WTC11 (cell line): ENCODE data around the gene CYP3A5.
"Not testable (repeated sequence)": the region's sequence is repeated elsewhere in the genome, so short reads cannot be mapped to it uniquely, and the experiment has no call there.

ENCODE experiments used
- ARID4B ChIP-seq: sonication (generic); formaldehyde crosslinking; IDR thresholded peaks from 2 replicates; pipeline ENCODE4 v1.8.0; 2023; ENCODE audit warnings: missing genetic modification reagents, mild to moderate bottlenecking, borderline replicate concordance
- FOXK1 ChIP-seq: sonication (generic); formaldehyde crosslinking; IDR thresholded peaks from 2 replicates; pipeline ENCODE4 v1.8.0; 2022; ENCODE audit warnings: mild to moderate bottlenecking, moderate library complexity, missing genetic modification reagents
- FOXP4 ChIP-seq: sonication (generic); formaldehyde crosslinking; IDR thresholded peaks from 2 replicates; pipeline ENCODE4 v1.8.0; 2022; ENCODE audit warnings: mild to moderate bottlenecking, missing genetic modification reagents
- KAT7 ChIP-seq: sonication (generic); formaldehyde crosslinking; IDR thresholded peaks from 2 replicates; pipeline ENCODE4 v1.8.1; 2023; ENCODE audit warnings: missing genetic modification reagents, mild to moderate bottlenecking, borderline replicate concordance
- NFYB ChIP-seq: sonication (generic); formaldehyde crosslinking; conservative IDR thresholded peaks from 2 replicates; pipeline ENCODE4 v1.8.0; 2022; ENCODE audit warnings: low read depth, missing genetic modification reagents
- NR1H2 ChIP-seq: sonication (generic); formaldehyde crosslinking; IDR thresholded peaks from 2 replicates; pipeline ENCODE4 v1.9.0; 2021; ENCODE audit warnings: mild to moderate bottlenecking, moderate library complexity, missing genetic modification reagents
- TEAD4 ChIP-seq: sonication (generic); formaldehyde crosslinking; IDR thresholded peaks from 2 replicates; pipeline ENCODE4 v1.8.0; 2022; ENCODE audit warnings: mild to moderate bottlenecking, missing genetic modification reagents
- TP53 ChIP-seq: sonication (generic); formaldehyde crosslinking; IDR thresholded peaks from 2 replicates; pipeline ENCODE4 v1.8.1; 2023; ENCODE audit warnings: mild to moderate bottlenecking, missing genetic modification reagents
- USF1 ChIP-seq: sonication (generic); formaldehyde crosslinking; IDR thresholded peaks from 2 replicates; pipeline ENCODE4 v1.8.0; 2022; ENCODE audit warnings: mild to moderate bottlenecking, missing genetic modification reagents
- TF ChIP-seq, protein P1 (sequence below): fragments of 200-600 bp; IDR thresholded peaks from 2 replicates; pipeline ENCODE4 v1.8.0; 2022; ENCODE audit warnings: antibody characterized with exemption
- TF ChIP-seq, protein P2 (sequence below): sonication (generic); formaldehyde crosslinking; IDR thresholded peaks from 2 replicates; pipeline ENCODE4 v1.8.1; 2023; ENCODE audit warnings: mild to moderate bottlenecking, missing genetic modification reagents, moderate library complexity
- TF ChIP-seq, protein P3 (sequence below): sonication (generic); formaldehyde crosslinking; IDR thresholded peaks from 2 replicates; pipeline ENCODE4 v1.8.1; 2023; ENCODE audit warnings: mild to moderate bottlenecking, missing genetic modification reagents

DNA sequence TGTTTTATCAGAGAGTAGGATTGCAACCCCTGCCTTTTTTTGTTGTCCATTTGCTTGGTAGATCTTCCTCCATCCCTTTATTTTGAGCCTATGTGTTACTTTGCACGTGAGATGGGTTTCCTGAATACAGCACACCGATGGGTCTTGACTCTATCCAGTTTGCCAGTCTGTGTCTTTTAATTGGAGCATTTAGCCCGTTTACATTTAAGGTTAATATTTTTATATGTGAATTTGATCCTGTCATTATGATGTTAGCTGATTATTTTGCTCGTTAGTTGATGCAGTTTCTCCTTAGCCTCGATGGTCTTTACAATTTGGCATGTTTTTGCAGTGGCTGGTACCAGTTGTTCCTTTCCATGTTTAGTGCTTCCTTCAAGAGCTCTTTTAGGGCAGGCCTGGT is 21.9 kb downstream of the CYP3A5 start:
- TF ChIP-seq, protein P1, sequence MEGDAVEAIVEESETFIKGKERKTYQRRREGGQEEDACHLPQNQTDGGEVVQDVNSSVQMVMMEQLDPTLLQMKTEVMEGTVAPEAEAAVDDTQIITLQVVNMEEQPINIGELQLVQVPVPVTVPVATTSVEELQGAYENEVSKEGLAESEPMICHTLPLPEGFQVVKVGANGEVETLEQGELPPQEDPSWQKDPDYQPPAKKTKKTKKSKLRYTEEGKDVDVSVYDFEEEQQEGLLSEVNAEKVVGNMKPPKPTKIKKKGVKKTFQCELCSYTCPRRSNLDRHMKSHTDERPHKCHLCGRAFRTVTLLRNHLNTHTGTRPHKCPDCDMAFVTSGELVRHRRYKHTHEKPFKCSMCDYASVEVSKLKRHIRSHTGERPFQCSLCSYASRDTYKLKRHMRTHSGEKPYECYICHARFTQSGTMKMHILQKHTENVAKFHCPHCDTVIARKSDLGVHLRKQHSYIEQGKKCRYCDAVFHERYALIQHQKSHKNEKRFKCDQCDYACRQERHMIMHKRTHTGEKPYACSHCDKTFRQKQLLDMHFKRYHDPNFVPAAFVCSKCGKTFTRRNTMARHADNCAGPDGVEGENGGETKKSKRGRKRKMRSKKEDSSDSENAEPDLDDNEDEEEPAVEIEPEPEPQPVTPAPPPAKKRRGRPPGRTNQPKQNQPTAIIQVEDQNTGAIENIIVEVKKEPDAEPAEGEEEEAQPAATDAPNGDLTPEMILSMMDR, result not testable (repeated sequence)
- TF ChIP-seq NFYB (CRISPR knock-in tag); FOXK1; USF1 (CRISPR knock-in tag); ARID4B (CRISPR knock-in tag); TP53 (CRISPR knock-in tag); NR1H2 (CRISPR knock-in tag); KAT7; FOXP4 (CRISPR knock-in tag); TEAD4 (CRISPR knock-in tag): not testable (repeated sequence)
- TF ChIP-seq, protein P2, sequence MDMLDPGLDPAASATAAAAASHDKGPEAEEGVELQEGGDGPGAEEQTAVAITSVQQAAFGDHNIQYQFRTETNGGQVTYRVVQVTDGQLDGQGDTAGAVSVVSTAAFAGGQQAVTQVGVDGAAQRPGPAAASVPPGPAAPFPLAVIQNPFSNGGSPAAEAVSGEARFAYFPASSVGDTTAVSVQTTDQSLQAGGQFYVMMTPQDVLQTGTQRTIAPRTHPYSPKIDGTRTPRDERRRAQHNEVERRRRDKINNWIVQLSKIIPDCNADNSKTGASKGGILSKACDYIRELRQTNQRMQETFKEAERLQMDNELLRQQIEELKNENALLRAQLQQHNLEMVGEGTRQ (CRISPR knock-in tag), result not testable (repeated sequence)
- TF ChIP-seq, protein P3, sequence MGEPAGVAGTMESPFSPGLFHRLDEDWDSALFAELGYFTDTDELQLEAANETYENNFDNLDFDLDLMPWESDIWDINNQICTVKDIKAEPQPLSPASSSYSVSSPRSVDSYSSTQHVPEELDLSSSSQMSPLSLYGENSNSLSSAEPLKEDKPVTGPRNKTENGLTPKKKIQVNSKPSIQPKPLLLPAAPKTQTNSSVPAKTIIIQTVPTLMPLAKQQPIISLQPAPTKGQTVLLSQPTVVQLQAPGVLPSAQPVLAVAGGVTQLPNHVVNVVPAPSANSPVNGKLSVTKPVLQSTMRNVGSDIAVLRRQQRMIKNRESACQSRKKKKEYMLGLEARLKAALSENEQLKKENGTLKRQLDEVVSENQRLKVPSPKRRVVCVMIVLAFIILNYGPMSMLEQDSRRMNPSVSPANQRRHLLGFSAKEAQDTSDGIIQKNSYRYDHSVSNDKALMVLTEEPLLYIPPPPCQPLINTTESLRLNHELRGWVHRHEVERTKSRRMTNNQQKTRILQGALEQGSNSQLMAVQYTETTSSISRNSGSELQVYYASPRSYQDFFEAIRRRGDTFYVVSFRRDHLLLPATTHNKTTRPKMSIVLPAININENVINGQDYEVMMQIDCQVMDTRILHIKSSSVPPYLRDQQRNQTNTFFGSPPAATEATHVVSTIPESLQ, result not testable (repeated sequence)
